Activated naive CD4-positive, alpha-beta T cell treated with anti-CD3 and anti-CD28 coated beads, Interleukin-2, amount 10 ng/mL, durations not matched to agents 7 days and 5 days (primary cell): Measurements from ENCODE around the gene HLA-DPB1.
A peak's percentile ranks its signal among the peaks of the same experiment; 100 is the strongest.

Source experiments
- CTCF ChIA-PET: fragments of 350-600 bp; sonication (Branson Sonifier 250); formaldehyde crosslinking; loops from one replicate; lab custom pipeline; 2021; ENCODE audit warnings: antibody characterized with exemption; lab: Charles Lee
- DNase-seq: peaks from one replicate; pipeline ENCODE4 v3.0.0-alpha.2; 2020
- H3K27ac Mint-ChIP-seq: one replicate; pipeline ENCODE4 v1.8.0; 2021; ENCODE audit warnings: mild to moderate bottlenecking, moderate library complexity, mixed read lengths
- H3K27me3 Mint-ChIP-seq: one replicate; pipeline ENCODE4 v1.8.0; 2021; ENCODE audit warnings: mild to moderate bottlenecking, mixed read lengths
- H3K36me3 Mint-ChIP-seq: one replicate; pipeline ENCODE4 v1.8.0; 2021; ENCODE audit warnings: mixed read lengths
- H3K4me1 Mint-ChIP-seq: one replicate; pipeline ENCODE4 v1.8.0; 2021; ENCODE audit warnings: mixed read lengths
- H3K4me3 Mint-ChIP-seq: one replicate; pipeline ENCODE4 v1.8.0; 2021; ENCODE audit warnings: mild to moderate bottlenecking, moderate library complexity, mixed read lengths
- H3K9me3 Mint-ChIP-seq: one replicate; pipeline ENCODE4 v1.8.0; 2021; ENCODE audit warnings: mixed read lengths

HLA-DPB1 gene

DNA sequence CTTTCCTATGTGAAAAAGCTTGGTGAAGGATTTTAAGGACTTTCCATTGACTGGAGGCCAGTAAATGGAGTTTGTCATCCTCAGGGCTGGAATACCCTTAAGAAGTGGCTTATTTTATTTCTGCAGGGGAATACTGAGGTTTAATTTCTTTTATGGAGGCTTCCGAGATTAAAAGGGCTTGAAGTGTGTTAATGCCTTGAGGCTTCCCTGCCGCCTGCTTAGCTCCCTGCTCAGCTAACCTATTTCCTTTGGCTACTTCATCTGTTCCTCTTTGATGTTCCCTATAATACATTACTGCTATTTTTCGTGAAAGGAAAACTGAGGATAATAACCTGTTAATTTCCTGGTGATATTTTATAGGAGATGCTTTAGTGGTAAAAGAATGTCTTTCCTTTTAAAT, 44.2 kb downstream of the HLA-DPB1 start:
- CTCF ChIA-PET, result interaction anchor here (0.8 to 4.6 kb wide), 8 partner anchors 9 to 129 kb away, joined by 3 to 33 read pairs (median 6); no protein-coding TSS in a partner anchor
- no peak overlapping the region for H3K4me3 Mint-ChIP-seq
- H3K9me3 Mint-ChIP-seq, result peaks cover 4% of the 10 kb centered on the region
- no peak for DNase-seq
- H3K36me3 Mint-ChIP-seq, result peaks cover 1% of the 10 kb centered on the region
- H3K27ac Mint-ChIP-seq, result no peak overlapping the region
- peaks cover 68% of the 10 kb centered on the region for H3K27me3 Mint-ChIP-seq
- H3K4me1 Mint-ChIP-seq, result peaks cover 6% of the 10 kb centered on the region

- Mint-ChIP-seq H3K36me3 (peaks cover 1% of the 10 kb centered on the region), H3K27ac (no peak overlapping the region), H3K4me3 (no peak overlapping the region), H3K27me3 (peaks cover 55% of the 10 kb centered on the region), H3K4me1 (peaks cover 1% of the 10 kb centered on the region), H3K9me3 (peaks cover 4% of the 10 kb centered on the region)
- CTCF ChIA-PET, result interaction anchor here (0.6 to 7.2 kb wide), 13 partner anchors 9 to 147 kb away, joined by 3 to 86 read pairs (median 6); no protein-coding TSS in a partner anchor
- DNase-seq, result no peak
These were observed 47.4 kb downstream of the HLA-DPB1 start for GRCh38 chr6:33123181-33123580.

GRCh38 chr6:33123732-33124524, 48.1 kb downstream of the HLA-DPB1 start:
- Mint-ChIP-seq H3K36me3 (peaks cover 1% of the 10 kb centered on the region), H3K9me3 (peaks cover 4% of the 10 kb centered on the region)

DNA sequence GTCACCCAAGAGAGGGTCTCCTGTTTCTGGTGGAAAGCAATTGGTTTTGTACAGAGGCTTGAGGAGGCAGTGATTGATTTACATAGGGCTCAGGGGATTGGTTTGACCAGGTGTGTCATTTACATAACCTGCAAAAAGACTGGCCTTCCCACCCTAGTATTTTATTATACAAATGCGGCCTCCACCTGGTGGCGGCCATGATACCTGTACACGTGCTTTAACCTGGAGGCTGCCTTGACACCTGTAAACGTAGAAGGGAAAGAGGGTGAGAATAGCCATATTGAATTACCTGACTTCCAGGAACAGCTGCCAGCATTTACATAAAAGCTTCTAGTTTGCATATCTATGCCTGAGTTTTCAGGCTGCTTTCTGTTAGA, 48.7 kb downstream of the HLA-DPB1 start:
- Mint-ChIP-seq H3K27me3 (peaks cover 58% of the 10 kb centered on the region), H3K4me3 (no peak overlapping the region), H3K9me3 (peaks cover 4% of the 10 kb centered on the region), H3K4me1 (peaks cover 5% of the 10 kb centered on the region), H3K36me3 (peaks cover 1% of the 10 kb centered on the region), H3K27ac (no peak overlapping the region)
- CTCF ChIA-PET, result interaction anchor here (0.9 to 7.2 kb wide), 19 partner anchors 8 to 145 kb away, joined by 3 to 86 read pairs (median 6); no protein-coding TSS in a partner anchor
- DNase-seq, result no peak

More at GRCh38 chr6:33123732-33124524, 48.1 kb downstream of the HLA-DPB1 start:
- H3K27ac Mint-ChIP-seq, result no peak overlapping the region
- DNase-seq, result peak; percentile 54
- H3K27me3 Mint-ChIP-seq, result peaks cover 59% of the 10 kb centered on the region
- H3K4me1 Mint-ChIP-seq, result peaks cover 5% of the 10 kb centered on the region
- no peak overlapping the region for H3K4me3 Mint-ChIP-seq
- CTCF ChIA-PET, result interaction anchor here (0.6 to 7.2 kb wide), 22 partner anchors 7 to 146 kb away, joined by 3 to 86 read pairs (median 6); no protein-coding TSS in a partner anchor

DNA sequence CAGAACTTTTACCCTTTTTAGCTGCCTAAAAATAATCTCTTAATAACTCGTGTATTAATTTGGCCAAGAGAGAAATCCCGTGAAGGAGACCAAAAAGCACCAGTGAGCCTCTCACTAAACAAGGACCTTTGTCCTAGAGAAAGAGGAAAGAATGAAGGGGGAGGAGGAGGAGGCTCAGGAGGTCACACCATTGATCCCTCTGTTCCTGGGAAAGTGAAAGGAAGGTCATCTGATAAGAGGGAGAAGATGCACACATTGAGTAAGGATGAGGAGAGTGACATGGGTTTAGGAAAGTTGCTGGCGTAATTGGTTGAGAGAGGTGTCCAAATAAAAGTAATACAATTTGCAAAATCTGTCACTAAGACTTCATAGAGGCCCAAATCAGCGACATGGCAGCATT, 49.2 kb downstream of the HLA-DPB1 start:
- Mint-ChIP-seq H3K4me3 (no peak overlapping the region), H3K27ac (no peak overlapping the region), H3K9me3 (peaks cover 4% of the 10 kb centered on the region), H3K4me1 (peaks cover 5% of the 10 kb centered on the region), H3K36me3 (peaks cover 1% of the 10 kb centered on the region), H3K27me3 (peaks cover 54% of the 10 kb centered on the region)
- DNase-seq, result no peak
- CTCF ChIA-PET, result interaction anchor here (0.8 to 7.2 kb wide), 16 partner anchors 8 to 130 kb away, joined by 3 to 86 read pairs (median 6); no protein-coding TSS in a partner anchor

DNA sequence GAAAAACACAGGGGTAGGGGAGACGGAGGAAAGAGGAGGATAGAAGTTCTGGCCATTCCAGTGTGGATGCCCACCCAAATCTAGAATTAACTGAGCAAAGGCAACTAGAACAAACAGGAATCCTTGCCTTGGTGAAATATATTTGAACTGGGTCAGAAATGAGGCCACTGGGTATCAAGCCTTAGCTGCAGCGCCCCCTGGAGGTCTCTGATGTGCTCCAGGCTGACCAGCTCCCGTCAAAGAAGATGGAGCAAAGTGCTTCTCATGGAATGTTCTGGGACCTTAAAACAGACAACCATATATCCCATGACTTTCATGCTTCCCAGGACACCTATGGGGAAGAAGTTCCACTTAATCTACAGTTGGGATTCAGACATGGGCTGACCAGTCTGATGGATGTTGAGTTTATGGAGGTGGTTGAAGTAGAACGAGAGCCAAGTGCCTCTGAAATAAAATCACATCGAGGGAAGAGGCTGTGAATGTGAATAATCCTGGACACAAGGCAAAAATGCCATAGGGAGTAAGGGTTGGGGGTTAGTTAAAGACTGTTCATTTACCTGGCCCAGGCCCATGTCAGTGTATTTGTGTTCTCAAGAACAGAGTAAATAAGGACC, 50.4 kb downstream of the HLA-DPB1 start:
- CTCF ChIA-PET, result interaction anchor here (0.9 to 7.2 kb wide), 17 partner anchors 9 to 144 kb away, joined by 3 to 86 read pairs (median 5); partner anchors contain the start of gene HLA-DPB1
- Mint-ChIP-seq H3K27me3 (peaks cover 50% of the 10 kb centered on the region), H3K27ac (no peak overlapping the region), H3K4me3 (no peak overlapping the region), H3K9me3 (peaks cover 4% of the 10 kb centered on the region), H3K36me3 (peaks cover 1% of the 10 kb centered on the region), H3K4me1 (peaks cover 5% of the 10 kb centered on the region)
- peak; percentile 80 for DNase-seq

GRCh38 chr6:33128318-33128717, 52.5 kb downstream of the HLA-DPB1 start:
- H3K4me1 Mint-ChIP-seq, result peaks cover 5% of the 10 kb centered on the region
- peaks cover 1% of the 10 kb centered on the region for H3K36me3 Mint-ChIP-seq
- CTCF ChIA-PET, result interaction anchor here (0.7 to 7.2 kb wide), 7 partner anchors 8 to 123 kb away, joined by 3 to 86 read pairs (median 4); no protein-coding TSS in a partner anchor
- no peak overlapping the region for H3K27ac Mint-ChIP-seq
- H3K9me3 Mint-ChIP-seq, result peaks cover 4% of the 10 kb centered on the region
- DNase-seq, result no peak
- H3K4me3 Mint-ChIP-seq, result no peak overlapping the region
- peaks cover 39% of the 10 kb centered on the region for H3K27me3 Mint-ChIP-seq

DNA sequence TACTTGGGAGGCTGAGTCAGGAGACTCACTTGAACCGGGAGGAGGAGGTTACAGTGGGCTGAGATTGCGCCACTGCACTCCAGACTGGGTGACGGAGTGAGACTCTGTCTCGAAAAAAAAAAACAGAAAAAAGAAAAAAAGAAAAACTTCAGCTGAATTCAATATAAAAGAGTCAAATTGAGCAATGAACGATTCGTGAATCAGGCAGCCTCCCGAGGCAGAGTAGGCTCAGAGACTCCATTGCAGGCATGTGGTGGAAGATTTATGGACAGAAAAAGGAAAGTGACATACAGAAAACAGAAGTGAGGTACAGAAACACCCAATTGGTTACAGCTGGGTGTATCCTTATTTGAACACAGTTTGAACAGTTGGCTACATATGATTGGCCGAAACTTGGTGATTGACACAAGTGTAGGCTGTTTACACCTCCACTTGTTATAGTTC, 56.3 kb downstream of the HLA-DPB1 start:
- Mint-ChIP-seq H3K4me3 (no peak overlapping the region), H3K36me3 (no peaks in the 10 kb centered on the region), H3K27ac (no peak overlapping the region), H3K27me3 (peaks cover 23% of the 10 kb centered on the region), H3K9me3 (no peaks in the 10 kb centered on the region), H3K4me1 (peaks cover 5% of the 10 kb centered on the region)
- no peak for DNase-seq
- CTCF ChIA-PET, result interaction anchor here (1.3 kb wide), 1 partner anchor 8 kb away, joined by 3 read pairs; no protein-coding TSS in a partner anchor

DNA sequence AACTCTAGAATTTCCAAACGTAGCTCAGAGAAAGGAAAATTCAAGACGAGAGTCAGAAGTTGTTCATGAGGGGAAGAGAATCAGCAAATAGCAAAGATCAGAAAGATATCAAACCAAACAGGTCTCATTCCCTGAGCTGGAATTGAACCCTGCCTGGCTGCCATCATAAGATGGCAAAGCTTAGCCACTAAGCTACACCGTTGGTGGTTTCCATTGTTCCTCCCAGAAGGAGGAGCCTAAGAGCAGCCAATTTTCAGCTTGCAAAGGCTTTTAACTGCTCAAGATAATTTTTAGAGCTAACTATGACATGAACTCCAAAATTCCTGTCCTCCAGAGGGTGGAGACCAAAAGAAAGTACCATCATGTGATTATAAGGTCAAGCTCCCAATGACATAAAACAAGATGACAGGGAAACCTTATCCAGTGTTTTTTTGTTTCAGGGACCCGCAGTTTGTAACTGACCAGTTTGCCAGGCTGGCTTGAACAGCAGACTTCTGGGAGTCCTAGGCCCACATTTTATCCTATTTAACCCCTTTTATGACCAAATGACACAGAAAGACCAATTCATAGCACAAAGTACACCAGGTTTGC, 60.6 kb downstream of the HLA-DPB1 start:
- Mint-ChIP-seq H3K36me3 (no peaks in the 10 kb centered on the region), H3K4me1 (no peaks in the 10 kb centered on the region), H3K27ac (no peak overlapping the region), H3K9me3 (no peaks in the 10 kb centered on the region), H3K4me3 (no peak overlapping the region), H3K27me3 (peaks cover 38% of the 10 kb centered on the region)
- DNase-seq, result no peak
- CTCF ChIA-PET, result interaction anchor here (0.7 to 1.8 kb wide), 6 partner anchors 11 to 137 kb away, joined by 3 to 21 read pairs (median 4); no protein-coding TSS in a partner anchor
